MM.1S (cell line): ENCODE measurements around the gene MALRD1.

Experiments used
- DNase-seq: peaks from one replicate; pipeline ENCODE4 v3.0.0-alpha.2; 2015
- H2AFZ ChIP-seq: fragments of 300-600 bp; sonication (generic); 2 replicates; pipeline ENCODE4 v1.6.0; 2016; ENCODE audit warnings: antibody characterized with exemption, low read length
- H3F3A ChIP-seq: fragments of 300-600 bp; sonication (generic); 2 replicates; pipeline ENCODE4 v1.6.1; 2016; ENCODE audit warnings: mild to moderate bottlenecking, antibody characterized with exemption, low read length, moderate library complexity, mixed read lengths; ENCODE audit not compliant: insufficient read depth
- H3K27ac ChIP-seq: fragments of 300-600 bp; sonication (generic); 2 replicates; pipeline ENCODE4 v1.5.1; 2016; ENCODE audit warnings: mild to moderate bottlenecking, low read length
- H3K27me3 ChIP-seq: fragments of 300-600 bp; sonication (generic); replicated peaks from 2 replicates; pipeline ENCODE4 v1.6.0; 2016; ENCODE audit warnings: low read length; ENCODE audit not compliant: insufficient read depth
- H3K36me3 ChIP-seq: fragments of 300-600 bp; sonication (generic); replicated peaks from 2 replicates; pipeline ENCODE4 v1.6.1; 2016; ENCODE audit warnings: mild to moderate bottlenecking, low read length, mixed read lengths; ENCODE audit not compliant: insufficient read depth
- H3K4me1 ChIP-seq: fragments of 300-600 bp; sonication (generic); 2 replicates; pipeline ENCODE4 v1.6.1; 2016; ENCODE audit warnings: low read length, mixed read lengths
- H3K4me2 ChIP-seq: fragments of 300-600 bp; sonication (generic); 2 replicates; pipeline ENCODE4 v1.6.0; 2016; ENCODE audit warnings: low read depth, low read length
- H3K4me3 ChIP-seq: fragments of 300-600 bp; sonication (generic); 2 replicates; pipeline ENCODE4 v1.5.1; 2016; ENCODE audit warnings: low read length, mixed read lengths
- H3K79me2 ChIP-seq: fragments of 300-600 bp; sonication (generic); 2 replicates; pipeline ENCODE4 v1.6.1; 2016; ENCODE audit warnings: mixed run types, low read length, mixed read lengths
- H3K9ac ChIP-seq: fragments of 300-600 bp; sonication (generic); 2 replicates; pipeline ENCODE4 v1.6.1; 2016; ENCODE audit warnings: low read length, mixed read lengths
- H3K9me2 ChIP-seq: fragments of 300-600 bp; sonication (generic); replicated peaks from 2 replicates; pipeline ENCODE4 v1.6.1; 2016; ENCODE audit warnings: mild to moderate bottlenecking, low read length, mixed read lengths; ENCODE audit not compliant: insufficient read depth
- H3K9me3 ChIP-seq: fragments of 300-600 bp; sonication (generic); replicated peaks from 2 replicates; pipeline ENCODE4 v1.6.1; 2016; ENCODE audit warnings: mild to moderate bottlenecking, low read length, mixed read lengths; ENCODE audit not compliant: insufficient read depth
- H4K20me1 ChIP-seq: fragments of 300-600 bp; sonication (generic); 2 replicates; pipeline ENCODE4 v1.6.1; 2016; ENCODE audit warnings: mild to moderate bottlenecking, low read length, moderate library complexity, mixed read lengths; ENCODE audit not compliant: insufficient read depth
- EZH2 ChIP-seq: fragments of 300-600 bp; sonication (generic); optimal IDR thresholded peaks from 2 replicates; pipeline ENCODE3; 2017; ENCODE audit warnings: low read depth, mild to moderate bottlenecking, antibody characterized with exemption, low read length, mixed read lengths
- EZH2phosphoT487 ChIP-seq: fragments of 300-600 bp; sonication (generic); IDR thresholded peaks from 2 replicates; pipeline ENCODE4 v1.6.1; 2018; ENCODE audit warnings: antibody characterized with exemption, low read length
- TF ChIP-seq, protein P1 (sequence below): fragments of 300-600 bp; sonication (generic); IDR thresholded peaks from 2 replicates; pipeline ENCODE4 v1.5.1; 2016; ENCODE audit warnings: antibody characterized with exemption, low read length, mixed read lengths

The MALRD1 gene

DNA sequence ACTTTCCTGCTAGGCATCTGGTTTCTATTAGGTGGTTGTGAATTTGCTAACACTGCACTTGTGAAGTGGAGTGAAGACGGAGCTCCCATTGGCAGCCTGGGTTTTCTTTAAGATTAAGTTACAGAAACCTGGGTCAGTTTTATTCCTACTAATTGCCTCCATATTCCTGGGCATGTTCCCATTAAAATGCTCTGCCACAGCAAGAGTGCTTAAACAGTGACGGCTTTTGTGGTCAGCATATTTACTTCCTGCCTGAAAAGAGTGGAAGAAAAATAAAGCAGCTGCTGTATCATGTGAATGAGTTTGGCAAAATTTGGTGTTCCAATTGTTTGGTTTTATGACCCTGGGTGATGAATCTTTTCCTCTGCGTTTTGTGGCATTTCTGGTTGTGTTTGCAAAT, 670.7 kb downstream of the MALRD1 start:
- no peak overlapping the region for H3K4me2 ChIP-seq
- no peaks in the 10 kb centered on the region for H3K79me2 ChIP-seq
- no peak for DNase-seq
- TF ChIP-seq, protein P1, sequence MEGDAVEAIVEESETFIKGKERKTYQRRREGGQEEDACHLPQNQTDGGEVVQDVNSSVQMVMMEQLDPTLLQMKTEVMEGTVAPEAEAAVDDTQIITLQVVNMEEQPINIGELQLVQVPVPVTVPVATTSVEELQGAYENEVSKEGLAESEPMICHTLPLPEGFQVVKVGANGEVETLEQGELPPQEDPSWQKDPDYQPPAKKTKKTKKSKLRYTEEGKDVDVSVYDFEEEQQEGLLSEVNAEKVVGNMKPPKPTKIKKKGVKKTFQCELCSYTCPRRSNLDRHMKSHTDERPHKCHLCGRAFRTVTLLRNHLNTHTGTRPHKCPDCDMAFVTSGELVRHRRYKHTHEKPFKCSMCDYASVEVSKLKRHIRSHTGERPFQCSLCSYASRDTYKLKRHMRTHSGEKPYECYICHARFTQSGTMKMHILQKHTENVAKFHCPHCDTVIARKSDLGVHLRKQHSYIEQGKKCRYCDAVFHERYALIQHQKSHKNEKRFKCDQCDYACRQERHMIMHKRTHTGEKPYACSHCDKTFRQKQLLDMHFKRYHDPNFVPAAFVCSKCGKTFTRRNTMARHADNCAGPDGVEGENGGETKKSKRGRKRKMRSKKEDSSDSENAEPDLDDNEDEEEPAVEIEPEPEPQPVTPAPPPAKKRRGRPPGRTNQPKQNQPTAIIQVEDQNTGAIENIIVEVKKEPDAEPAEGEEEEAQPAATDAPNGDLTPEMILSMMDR: no peak
- TF ChIP-seq EZH2: no peak
- H4K20me1 ChIP-seq: no peaks in the 10 kb centered on the region
- no peaks in the 10 kb centered on the region for H3K27me3 ChIP-seq
- H3K36me3 ChIP-seq: no peaks in the 10 kb centered on the region
- no peaks in the 10 kb centered on the region for H3K9me2 ChIP-seq
- no peaks in the 10 kb centered on the region for H3F3A ChIP-seq
- H3K9ac ChIP-seq: no peak overlapping the region
- no peak overlapping the region for H2AFZ ChIP-seq
- H3K9me3 ChIP-seq: no peaks in the 10 kb centered on the region
- H3K27ac ChIP-seq: no peak overlapping the region
- H3K4me1 ChIP-seq: no peaks in the 10 kb centered on the region
- H3K4me3 ChIP-seq: no peak overlapping the region

DNA sequence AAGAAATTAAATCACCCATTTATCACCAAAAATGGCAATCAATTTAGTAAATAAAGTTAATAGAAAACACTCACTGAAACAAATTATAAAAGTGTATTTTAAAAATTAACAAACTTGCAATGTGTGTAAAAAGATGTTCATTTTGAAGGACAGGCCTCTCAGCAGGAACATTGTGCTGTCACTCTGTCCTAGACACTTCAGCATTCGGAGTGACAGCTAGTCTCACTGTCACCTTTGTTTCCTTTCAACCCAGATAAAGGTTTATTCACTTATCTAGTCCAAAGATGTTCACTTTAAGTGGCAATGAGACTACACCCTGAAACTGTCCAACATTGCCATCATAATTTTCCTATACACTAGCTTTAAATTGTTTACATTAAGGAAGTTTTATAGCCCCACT, 675.7 kb downstream of the MALRD1 start:
- no peaks in the 10 kb centered on the region for H3K9me2 ChIP-seq
- no peaks in the 10 kb centered on the region for H3F3A ChIP-seq
- no peak overlapping the region for H3K9ac ChIP-seq
- H3K4me2 ChIP-seq: no peak overlapping the region
- no peak for DNase-seq
- H4K20me1 ChIP-seq: no peaks in the 10 kb centered on the region
- no peaks in the 10 kb centered on the region for H3K27me3 ChIP-seq
- no peaks in the 10 kb centered on the region for H3K4me1 ChIP-seq
- no peak overlapping the region for H2AFZ ChIP-seq
- H3K27ac ChIP-seq: no peak overlapping the region
- TF ChIP-seq, protein P1: no peak
- no peak for TF ChIP-seq EZH2
- TF ChIP-seq EZH2phosphoT487: no peak
- H3K4me3 ChIP-seq: no peak overlapping the region
- no peaks in the 10 kb centered on the region for H3K79me2 ChIP-seq
- no peaks in the 10 kb centered on the region for H3K36me3 ChIP-seq
- H3K9me3 ChIP-seq: no peaks in the 10 kb centered on the region

DNA sequence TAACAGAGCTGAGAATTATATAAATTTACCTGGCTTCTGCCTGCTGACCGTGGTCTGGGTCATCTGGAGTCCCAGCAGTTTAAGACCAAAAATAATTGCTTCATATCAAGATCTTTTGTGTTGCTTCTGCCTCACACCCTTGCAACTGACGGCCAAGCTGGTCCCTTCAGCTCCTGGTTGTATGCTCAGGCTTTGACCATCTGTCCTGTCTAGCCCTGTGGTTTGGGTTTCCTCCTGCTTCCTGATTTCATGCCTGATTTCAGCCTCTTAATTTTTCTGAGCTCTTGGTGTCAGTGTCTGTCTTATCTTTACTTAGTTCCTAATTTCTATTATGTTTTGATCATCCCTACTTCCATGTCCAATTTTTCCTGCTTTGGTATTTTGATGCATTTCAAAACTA, 679.8 kb downstream of the MALRD1 start:
- no peaks in the 10 kb centered on the region for H3K36me3 ChIP-seq
- H3K79me2 ChIP-seq: no peaks in the 10 kb centered on the region
- TF ChIP-seq, protein P1: no peak
- TF ChIP-seq EZH2phosphoT487 (no peak), EZH2 (no peak)
- H3K9me3 ChIP-seq: no peaks in the 10 kb centered on the region
- no peaks in the 10 kb centered on the region for H3K27me3 ChIP-seq
- H3K4me1 ChIP-seq: no peaks in the 10 kb centered on the region
- H4K20me1 ChIP-seq: no peaks in the 10 kb centered on the region
- H3K9me2 ChIP-seq: no peaks in the 10 kb centered on the region
- H3K9ac ChIP-seq: no peak overlapping the region
- no peak overlapping the region for H3K4me2 ChIP-seq
- H2AFZ ChIP-seq: no peak overlapping the region
- no peak overlapping the region for H3K27ac ChIP-seq
- no peak overlapping the region for H3K4me3 ChIP-seq
- no peak for DNase-seq
- no peaks in the 10 kb centered on the region for H3F3A ChIP-seq
